Stimulated activated naive CD4-positive, alpha-beta T cell treated with Interleukin-2 at 50 U/mL for 16 hours (primary cell): ENCODE data around the gene CFAP92.
A peak's percentile ranks its signal among the peaks of the same experiment; 100 is the strongest.

Source experiments
- DNase-seq: peaks from one replicate; lab custom pipeline; 2025; lab: John Stamatoyannopoulos, UW

Gene CFAP92

DNA sequence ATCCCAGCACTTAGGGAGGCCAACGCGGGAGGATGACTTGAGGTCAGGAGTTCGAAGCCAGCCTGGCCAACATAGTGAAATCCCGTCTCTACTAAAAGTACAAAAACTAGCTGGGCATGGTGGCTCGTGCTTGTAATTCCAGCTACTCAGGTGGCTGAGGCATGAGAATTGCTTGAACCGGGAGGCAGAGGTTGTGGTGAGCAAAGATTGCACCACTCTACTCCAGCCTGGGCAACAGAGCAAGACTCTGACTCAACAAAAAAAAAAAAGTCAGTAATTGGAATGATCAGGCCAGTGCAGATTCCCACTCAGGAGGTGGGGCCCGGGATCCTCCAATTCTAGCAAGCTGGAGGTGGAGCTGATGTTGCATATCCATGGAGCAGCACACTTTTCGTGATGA lies 5.6 kb downstream of the CFAP92 start:
- DNase-seq: no peak

DNA sequence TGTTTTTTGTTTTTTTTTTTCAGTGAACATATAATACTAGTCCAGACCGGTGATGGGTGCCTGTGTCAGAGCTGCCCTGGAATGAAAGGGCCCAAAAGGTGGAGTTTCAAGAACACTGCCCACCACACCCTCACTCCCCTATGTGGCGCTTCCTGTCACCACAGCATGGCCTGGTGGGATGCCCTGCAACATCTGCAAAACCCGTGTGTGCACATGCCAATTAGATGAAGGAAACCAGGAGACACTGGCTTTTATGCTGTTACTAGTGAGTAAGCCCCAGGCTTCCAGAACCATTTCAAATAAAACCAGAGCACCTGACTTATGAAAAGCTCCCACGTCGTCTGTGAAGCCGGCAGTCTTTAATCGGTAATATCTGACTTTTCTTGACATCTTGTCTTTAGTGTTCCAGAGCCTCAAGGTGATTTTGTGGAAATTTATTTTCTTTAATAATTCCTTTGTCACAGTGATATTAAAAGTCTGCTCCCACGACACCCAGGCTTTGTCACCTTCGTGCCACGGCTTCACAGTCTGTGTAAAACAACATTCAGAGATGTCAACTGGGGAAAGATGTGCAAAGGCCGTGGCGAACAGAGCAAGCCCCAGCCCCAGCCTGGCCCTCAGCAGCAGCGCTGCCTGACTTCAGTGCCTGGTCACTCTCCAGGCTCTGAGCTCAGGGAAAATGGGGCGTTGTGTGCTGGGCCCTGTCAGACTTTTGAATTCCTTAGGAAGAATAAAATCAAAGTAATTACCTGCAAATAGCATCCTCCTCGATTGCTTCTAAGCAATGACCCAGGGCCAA lies 6.4 kb downstream of the CFAP92 start:
- no peak for DNase-seq

DNA sequence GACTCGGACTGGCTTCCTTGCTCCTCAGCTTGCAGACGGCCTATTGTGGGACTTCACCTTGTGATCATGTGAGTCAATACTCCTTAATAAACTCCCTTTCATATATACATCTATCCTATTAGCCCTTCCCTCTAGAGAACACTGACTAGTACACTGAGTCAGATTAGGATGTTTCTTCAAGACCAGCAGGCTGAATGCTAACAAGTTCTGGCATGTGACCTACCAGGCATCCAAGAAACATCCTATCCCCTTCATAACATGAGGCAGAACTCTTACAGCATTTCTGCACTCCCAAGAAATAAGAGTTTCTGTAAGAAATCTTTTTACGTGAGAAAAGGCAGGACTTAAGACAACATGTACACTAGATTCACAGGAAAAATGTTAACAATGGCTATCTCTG lies 9.3 kb downstream of the CFAP92 start:
- DNase-seq: no peak

DNA sequence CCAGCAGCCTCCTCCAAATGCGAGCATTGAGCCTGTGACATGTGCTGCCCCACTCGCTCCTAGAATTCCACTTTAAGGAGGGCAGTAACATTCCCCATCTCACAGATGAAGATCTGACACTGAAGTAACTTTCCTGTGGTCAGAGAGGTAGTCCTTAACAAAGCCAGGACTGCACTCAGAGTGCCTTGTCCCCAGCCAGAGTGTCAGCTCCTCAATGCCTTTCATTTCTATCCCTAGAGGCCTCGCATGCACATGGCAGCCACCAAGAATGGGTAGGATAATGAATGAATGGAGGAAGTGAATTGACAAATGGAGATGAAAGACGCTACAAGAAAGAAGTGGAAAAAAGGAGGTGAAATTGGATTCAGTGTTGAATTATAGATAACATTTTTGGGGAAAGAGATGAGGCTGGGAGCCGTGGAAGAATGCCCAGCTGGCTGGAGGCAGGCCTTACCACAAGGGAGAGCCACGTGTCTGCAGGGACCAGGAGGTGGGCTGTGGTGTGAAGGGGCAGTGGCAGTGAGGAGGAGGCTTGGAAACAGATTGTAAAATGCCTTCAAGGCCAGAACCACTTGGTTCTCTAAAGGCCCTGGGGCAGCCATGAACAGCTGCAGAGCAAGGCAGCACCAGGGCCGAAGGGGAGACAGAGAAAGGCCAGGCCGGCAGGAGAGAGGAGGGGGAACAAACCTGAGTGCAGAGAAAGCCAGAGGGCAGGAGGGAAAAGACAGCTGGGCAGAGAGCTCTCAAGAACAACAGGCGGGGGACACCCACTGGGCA lies 10.4 kb downstream of the CFAP92 start:
- no peak for DNase-seq

- DNase-seq: no peak
Measured at GRCh38 chr3:128975276-128975675, 18.6 kb downstream of the CFAP92 start.

GRCh38 chr3:128973988-128974564 lies 19.8 kb downstream of the CFAP92 start:
- no peak for DNase-seq

GRCh38 chr3:128971421-128972100 lies 22.3 kb downstream of the CFAP92 start:
- no peak for DNase-seq

GRCh38 chr3:128970740-128971047 lies 23.2 kb downstream of the CFAP92 start:
- DNase-seq: no peak

GRCh38 chr3:128969993-128970739 lies 23.7 kb downstream of the CFAP92 start:
- peak; percentile 51 for DNase-seq

- DNase-seq: no peak
Measured at GRCh38 chr3:128967748-128968355, 26.0 kb downstream of the CFAP92 start.

DNA sequence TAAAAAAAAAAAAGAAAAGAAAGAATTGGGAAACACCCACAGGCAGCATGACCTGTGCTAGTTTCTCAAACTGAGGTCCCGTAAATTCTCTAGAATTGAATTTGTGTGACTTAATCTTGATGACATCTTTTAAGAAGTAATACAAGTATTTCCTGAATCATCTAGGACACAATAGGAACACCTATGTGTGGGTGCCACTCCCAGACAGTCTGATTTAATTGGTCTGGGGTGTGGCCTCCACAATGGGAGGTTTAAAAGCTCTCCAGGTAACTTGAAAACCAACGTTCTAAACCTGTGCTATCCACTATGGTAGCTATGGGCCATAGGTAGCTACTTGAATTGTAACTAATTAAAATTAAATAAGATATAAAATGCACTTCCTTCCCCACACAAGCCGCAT lies 28.1 kb downstream of the CFAP92 start:
- DNase-seq: no peak

GRCh38 chr3:128965280-128965679 lies 28.6 kb downstream of the CFAP92 start:
- no peak for DNase-seq

GRCh38 chr3:128956440-128956839 lies 37.4 kb downstream of the CFAP92 start:
- DNase-seq: no peak

DNA sequence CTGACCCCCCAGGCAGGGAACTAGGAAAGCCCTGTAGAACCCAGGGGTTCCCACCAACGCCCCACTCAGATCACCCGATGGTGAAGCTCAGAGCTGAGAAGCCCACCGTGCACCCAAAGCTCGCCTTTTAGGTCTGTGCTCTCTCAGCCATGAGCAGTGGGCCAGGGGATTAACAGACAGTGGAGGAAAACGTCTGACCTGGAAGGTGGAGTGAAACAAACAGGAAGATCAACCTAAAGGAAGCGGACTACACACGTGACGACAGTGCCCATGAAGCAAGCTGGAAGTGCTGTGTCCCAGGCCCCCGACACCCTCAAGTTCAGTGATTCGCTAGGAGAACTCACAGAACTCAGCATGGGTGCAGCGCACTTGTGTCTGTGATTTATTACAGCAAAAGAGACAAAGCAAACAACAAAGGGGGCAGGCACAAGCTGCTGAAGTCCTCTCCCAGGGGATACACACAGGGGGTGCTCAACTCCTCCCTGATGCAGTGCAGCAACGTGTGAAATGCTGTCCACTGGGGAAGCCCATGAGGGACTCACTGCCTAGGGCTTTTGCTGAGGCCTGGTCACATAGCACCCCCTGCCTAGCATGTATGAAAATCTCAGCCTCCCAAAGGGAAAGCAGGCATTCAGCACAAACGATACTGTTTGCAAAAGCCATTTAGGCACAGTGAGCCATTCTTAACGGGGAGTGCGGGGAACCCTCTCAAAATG lies 43.5 kb downstream of the CFAP92 start:
- DNase-seq: peak; percentile 2

GRCh38 chr3:128949158-128949557 lies 44.7 kb downstream of the CFAP92 start:
- no peak for DNase-seq

- DNase-seq: no peak
Measured at GRCh38 chr3:128946411-128946810, 47.5 kb downstream of the CFAP92 start.

- DNase-seq: no peak
Measured at GRCh38 chr3:128945878-128946175, 48.0 kb downstream of the CFAP92 start.

DNA sequence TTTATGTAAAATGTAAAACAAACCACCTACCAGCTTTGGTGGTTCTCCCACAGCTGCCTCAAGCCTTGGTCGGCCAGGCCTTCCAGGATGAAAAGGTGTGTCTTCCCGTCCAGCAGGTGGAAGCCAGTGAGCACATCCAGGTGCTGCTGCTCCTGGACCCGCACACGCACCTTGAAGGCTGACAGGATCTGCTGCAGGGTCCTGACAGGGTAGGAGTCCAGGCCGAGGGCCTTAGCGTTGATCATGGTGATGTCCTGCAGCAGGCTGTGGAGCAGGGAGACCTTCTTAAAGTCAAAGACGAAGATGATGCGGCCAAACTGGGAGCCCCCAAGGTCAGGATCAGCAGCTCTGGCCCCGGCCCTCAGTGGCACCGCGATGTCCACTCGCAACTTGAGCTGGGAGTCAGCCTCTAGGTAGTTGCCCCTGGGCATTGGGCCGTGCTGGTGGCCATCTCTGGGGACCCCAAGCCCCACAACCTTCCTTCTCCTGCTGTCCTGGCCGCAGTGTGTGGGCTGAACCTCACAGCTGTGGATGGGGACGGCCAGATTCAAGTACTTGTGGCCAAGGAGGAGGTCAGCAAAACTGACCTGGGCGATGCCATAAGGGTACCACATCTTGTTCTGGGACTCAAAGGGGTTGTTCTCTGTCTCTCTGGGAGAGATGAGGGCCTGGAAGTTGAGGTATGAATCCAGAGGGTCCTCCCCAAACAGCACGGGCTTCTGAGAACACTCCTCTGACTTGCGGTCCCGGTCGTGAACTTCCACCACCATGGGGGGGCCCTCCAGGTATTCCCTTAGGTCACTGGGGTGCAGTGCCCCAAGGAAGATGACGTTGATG lies 48.6 kb downstream of the CFAP92 start:
- DNase-seq: no peak

- no peak for DNase-seq
Measured at GRCh38 chr3:128942161-128942952, 51.5 kb downstream of the CFAP92 start.
